DMS153 (cell line): ENCODE data around the gene MED22.
"Not testable (repeated sequence)": the region's sequence is repeated elsewhere in the genome, so short reads cannot be mapped to it uniquely, and the experiment has no call there.

ENCODE experiments used
- DNase-seq: peaks from one replicate; lab custom pipeline; 2025; lab: John Stamatoyannopoulos, UW

Gene MED22

DNA sequence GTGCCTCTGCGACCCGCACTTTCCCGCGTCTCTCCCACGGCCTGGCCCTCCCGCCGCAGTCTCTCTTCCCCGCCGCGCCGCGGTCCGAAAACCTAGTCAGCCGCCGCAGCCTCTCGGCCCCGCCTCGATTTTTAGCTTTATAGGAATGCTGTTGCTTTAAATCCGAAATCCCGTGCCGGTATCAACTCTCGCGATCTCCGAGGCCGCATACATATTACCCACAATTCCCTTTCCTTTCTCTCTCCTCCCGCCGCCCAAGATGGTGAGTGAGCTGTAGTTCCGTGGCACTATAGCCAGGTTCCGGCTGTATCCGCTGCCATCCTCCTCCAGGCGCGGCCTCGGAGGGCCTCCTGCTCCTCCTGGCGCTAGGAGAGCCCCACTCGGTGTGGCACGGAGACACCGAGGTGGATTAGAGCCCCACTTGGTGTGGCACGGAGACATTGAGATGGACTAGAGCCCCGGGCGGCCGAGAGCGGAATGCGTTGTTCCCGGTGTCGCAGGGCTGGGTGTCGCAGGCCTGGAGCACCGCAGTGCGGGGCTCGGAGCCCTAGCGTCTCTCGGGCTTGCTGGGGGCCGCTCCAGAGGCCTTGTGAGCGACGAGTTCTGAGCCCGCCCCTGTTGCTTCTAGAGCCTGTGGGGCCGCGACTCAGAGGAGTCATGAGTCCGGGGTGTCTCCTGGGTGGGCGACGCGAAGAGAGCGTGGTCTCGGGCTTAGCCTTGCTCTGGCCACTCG lies at the start of gene MED22, which contains the start of gene RPL7A:
Gene MED22, minus strand, starts transcription at position 147 of the 733 bp plus-strand sequence. CDS start 1,469 bp downstream, outside the sequence.
Gene RPL7A, plus strand, starts transcription at position 234 of the 733 bp plus-strand sequence. Its CDS starts 26 bp downstream, at position 260.
- peak; percentile 91 for DNase-seq

DNA sequence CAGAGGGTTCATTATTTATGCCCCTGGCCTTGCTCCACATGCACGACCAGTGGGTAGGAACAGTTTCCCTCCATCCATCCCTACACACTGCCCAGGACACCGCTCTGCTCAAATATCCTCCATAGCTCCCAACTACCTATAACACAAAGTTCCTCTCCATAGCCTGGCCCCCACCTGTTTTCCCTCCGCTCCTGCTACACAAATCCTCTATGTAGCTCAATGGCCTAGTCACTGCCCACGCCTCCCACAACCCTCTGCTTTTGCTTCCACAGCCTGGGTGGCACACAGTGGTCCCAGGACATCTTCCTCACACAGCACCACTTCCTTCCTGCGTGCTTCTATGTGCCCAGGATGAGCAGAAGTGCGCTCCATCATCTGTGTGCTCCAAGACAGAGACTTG lies 49.4 kb upstream of the MED22 start:
- no peak for DNase-seq

DNA sequence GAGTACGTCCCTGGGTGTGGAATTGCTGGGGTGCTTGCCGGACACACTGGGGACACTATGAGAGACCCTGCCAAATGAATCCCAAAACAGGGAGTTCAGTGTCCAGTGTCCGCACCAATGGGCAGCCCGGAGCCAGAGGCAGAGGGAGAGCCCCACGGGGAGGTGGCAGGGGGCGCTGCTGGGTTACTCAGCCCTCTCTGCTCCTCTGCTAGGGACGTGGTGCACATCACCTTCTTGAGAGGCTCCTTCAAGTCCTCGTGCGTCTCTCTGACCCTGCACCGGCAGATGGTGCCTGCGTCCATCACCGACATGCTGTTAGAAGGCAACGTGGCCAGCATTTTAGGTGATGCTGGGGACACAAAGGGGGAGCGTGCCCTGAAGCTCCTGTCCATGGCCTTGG lies 49.0 kb upstream of the MED22 start:
- DNase-seq = no peak

DNA sequence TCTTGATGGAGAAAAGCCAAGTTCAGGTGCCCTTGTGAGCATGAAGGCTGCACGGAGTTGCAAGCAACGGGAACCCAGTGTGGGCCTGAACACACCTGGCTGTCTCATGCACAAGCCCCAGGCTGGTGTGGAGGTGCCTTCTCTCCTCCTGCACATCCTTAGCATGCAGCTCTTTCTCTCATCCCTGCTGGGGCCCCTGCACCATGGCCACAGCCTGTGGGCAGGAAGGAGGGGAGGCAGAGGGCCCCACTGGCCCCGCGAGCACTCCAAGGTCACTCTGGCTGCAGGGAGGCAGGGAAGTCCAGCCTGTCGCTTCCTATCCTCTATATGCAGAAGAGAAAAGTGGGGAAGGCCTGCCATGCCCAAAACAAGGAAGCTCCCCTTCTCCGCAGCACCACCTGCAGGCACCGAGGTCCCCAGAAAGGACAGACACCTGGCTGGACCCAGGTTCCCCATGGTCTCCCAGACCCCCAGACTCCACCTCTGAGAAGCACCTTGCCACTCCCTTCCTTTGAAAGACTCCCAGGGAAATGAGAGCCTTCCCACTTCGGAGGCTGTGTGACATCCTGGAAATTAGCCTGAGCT lies 46.8 kb upstream of the MED22 start:
- no peak for DNase-seq

DNA sequence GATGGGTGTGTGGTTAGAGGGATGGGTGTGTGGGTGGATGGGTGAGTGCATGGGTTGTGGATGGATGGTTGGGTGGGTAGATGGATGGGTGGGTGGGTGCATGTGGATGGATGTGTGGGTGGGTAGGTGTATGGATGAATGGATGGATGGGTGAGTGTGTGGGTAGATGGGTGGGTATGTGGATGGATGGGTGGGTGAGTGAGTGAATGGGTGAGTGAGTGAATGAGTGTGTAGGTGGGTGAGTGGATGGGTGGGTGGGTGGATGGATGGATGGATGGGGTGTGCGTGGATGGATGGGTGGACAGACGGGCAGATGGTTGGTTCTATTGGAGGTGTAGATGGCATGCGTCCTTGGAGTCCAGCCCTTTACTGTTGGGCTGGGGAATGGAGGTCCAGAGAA lies 45.5 kb upstream of the MED22 start:
- DNase-seq = no peak

DNA sequence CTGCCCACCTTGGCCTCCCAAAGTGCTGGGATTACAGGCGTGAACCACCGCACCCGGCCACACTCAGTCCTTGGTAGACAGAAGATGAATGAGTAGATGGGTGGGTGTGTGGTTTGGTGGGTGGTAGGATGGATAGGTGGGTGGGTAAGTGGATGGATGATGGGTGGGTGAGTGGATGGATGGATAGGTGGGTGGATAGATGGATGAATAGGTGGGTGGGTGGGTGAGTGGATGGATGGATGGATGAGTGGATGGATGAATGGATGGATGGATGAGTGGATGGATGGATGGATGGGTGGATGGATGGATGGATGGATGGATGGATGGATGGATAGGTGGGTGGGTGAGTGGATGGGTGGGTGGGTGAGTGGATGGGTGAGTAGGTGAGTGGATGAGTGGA lies 44.4 kb upstream of the MED22 start:
- DNase-seq = not testable (repeated sequence)

DNA sequence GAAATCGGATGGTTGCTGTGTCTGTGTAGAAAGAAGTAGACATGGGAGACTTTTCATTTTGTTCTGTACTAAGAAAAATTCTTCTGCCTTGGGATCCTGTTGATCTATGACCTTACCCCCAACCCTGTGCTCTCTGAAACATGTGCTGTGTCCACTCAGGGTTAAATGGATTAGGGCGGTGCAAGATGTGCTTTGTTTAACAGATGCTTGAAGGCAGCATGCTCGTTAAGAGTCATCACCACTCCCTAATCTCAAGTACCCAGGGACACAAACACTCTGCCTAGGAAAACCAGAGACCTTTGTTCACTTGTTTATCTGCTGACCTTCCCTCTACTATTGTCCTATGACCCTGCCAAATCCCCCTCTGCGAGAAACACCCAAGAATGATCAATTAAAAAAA lies 43.5 kb upstream of the MED22 start:
- DNase-seq = not testable (repeated sequence)

DNA sequence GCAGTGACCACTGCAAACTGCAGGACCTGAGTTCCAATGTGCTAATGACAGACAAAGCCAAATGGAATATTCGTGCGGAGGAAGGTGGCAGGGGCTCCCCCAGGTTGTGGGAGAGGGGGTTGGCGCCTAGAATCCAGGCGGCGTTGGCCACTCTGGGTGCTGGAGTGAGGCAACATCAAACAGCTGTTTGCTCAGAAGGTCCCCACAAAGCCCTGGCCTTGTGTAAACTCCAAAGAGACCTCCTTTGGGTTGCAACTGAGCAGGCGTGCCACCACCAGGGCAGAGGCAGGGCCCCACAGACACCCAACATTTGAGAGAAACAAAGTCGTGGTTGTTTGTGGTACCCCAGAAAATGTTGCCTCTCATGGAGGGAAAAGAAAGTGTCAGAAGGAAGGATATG lies 42.8 kb upstream of the MED22 start:
- no peak for DNase-seq

DNA sequence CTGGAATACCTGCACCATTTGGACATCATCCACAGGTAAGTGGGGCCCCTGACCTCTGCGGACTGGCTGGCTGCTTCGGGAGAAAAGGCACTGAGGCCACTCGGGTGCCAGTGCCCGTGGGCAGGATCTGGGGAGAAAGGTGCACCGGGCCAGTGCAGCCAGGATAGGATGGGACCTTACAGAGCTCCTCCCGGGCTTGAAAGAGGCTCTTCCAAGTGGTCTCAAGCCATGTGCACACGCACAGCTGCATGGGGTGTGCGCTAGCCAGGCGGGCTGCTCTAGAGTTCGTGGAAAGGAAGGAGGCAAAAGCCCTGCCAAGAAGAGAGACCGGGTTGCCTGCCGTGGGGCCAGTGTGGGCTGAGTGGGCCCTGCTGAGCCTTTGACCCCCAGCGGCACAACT lies 41.6 kb upstream of the MED22 start:
- no peak for DNase-seq

DNA sequence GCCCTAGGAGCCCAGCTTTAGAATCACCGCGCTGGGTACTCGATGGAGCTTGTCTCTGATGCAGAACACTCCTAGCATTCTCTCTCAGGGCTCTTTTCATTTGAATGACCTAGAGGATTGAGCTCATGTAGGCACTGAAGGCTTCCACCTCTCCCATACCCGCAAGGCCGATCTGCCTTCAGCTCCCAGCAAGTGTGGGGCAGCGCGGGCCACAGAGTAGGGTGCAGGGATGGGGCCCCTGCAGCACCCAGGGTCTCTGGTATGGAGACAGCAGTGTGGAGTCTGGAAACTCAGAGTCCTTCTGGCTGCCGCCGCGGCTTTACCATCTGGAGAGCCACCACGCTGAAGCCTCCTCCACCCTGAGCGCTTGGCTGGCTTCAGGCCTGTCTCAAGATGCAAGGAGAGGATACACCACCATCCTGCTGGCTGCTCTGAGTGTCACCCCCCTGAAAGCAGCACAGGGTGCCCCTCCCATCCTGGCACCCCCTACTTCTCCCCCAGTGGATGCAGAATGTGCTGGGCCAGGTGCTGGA lies 41.2 kb upstream of the MED22 start:
- no peak for DNase-seq

DNA sequence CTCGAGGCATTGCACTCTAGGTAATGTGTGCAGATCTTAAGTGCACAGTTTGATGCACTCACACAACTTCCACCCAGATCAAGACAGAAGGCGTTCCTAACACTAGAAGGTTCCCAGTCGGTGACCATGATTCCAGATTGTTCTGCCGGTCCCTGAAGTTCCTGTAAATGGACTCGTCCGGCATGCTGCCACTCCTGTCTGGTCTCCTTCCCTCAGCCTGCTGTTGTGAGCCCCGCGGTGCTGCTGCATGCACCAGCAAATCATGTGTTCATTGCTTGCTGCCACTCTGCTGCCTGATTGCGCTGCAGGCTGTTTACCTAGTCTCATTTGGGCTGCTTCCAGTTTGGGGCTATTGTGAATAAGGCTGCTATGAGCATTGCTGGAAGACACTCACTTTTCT lies 39.7 kb upstream of the MED22 start:
- peak; percentile 62 for DNase-seq

DNA sequence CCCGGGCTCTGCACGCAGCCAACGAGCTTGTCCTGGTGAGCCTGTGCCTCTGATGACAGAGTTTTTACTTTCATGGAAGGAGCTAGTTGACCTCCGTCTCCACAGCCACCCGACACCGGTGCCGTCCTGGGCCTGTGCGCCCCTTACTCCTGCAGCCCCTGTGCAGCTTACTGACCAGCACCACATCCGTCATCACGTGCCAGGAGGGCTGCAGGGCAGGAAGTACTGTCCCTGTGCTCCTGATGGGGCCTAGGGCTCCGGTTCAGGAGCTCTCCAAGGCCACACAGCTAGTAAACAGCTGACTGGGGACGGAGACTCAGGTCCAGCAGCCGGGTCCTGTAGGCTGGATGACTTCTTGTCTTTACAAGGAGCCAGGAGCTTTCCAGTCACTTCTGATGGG lies 38.4 kb upstream of the MED22 start:
- no peak for DNase-seq

DNA sequence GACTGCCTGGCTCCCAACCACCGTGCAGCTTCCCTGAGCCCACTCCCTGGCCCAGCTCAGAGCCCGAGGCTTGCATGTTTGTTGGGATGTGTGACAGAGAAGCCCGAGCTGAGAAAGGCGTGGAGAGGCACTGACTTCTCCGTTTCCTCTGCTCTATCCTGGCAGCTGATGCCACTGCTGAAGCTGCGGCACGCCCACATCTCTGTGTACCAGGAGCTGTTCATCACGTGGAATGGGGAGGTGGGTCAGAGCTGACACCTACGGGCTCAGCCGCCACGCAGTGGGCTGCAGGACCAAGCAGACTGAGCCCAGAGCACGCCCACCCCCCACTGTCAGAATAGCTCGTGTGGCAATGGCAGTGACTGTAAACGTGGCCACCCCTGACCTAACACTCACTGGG lies 37.5 kb upstream of the MED22 start:
- DNase-seq = no peak

DNA sequence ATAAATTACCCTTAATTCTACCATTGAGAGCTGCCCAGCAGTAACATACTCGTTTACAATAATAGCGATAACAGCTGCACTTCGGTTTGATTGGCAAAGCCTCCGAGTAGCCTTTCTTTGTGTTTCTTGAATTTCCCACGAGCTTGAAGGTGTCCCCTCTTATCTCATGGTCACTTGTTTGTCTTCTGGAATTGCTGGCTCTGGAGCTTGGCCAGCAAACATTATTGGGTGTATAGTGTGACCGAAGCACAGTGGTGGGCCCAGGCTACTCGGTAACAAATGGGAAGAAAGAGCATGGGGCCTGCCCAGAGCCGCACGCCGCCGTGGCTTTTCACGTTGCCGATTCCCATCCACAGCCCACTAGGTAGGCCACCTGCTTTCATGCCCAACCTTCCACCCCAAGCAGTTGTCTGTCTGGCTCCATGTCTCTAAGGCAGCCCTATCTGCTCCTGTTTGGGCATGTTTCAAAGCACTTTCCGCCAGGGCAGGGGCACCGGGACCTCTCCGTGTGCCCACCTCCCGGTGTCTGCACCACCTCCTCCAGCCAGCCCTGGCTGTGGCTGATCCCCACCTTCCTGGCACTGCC lies 36.9 kb upstream of the MED22 start:
- no peak for DNase-seq

DNA sequence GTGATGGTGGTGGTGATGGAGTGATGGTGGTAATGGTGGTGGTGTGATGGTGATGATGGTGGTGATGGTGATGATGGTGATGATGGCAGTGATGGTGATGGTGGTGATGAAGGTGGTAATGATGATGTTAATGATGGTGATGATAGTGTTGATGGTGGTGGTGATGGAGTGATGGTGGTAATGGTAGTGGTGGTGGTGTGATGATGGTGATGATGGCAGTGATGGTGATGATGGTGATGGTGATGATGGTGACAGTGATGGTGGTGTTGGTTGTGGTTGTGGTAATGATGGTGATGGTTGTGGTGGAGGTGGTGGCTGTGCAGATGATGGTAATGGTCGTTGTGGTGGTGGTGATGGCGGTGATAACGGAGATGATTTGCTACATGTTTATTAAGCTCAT lies 35.5 kb upstream of the MED22 start:
- no peak for DNase-seq

DNA sequence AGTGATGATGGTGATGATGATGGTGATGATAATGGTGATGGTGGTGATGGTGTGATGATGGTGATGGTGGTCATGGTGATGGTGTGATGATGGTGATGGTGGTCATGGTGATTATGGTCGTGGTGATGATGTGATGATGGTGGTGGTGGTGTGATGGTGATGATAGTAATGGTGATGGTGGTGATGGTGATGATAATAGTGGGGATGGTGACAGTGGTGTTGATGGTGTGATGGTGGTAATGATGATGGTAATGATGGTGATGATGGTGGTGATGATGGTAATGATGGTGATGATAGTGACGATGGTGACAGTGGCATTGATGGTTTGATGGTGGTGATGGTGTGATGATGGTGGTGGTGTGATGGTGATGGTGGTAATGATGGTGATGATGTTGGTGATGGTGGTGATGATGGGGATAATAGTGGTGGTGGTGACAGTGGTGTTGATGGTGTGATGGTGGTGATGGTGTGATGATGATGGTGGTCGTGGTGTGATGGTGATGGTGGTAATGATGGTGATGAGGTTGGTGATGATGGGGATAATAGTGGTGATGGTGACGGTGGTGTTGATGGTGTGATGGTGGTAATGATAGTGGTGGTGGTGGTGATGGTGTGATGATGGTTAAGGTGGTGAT lies 34.7 kb upstream of the MED22 start:
- DNase-seq = no peak

DNA sequence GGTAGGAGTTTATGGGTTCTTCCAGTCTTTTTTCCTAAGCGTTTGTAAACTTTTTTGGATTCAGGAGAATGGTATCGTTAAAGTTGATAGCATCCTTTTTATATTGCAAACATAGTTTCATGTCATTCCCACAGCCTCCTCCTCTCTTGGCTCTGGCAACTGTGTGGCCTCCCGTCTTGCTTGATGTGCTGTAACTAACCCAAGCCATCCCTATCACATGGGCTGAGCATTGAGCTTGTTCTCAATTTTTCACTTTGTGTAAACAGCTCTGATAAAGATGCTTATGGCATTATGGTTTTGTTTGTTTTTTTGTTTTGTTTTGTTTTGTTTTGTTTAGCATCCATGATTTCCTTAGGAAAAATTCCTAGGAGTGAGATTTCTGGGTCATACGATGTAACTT lies 32.8 kb upstream of the MED22 start:
- DNase-seq = no peak

DNA sequence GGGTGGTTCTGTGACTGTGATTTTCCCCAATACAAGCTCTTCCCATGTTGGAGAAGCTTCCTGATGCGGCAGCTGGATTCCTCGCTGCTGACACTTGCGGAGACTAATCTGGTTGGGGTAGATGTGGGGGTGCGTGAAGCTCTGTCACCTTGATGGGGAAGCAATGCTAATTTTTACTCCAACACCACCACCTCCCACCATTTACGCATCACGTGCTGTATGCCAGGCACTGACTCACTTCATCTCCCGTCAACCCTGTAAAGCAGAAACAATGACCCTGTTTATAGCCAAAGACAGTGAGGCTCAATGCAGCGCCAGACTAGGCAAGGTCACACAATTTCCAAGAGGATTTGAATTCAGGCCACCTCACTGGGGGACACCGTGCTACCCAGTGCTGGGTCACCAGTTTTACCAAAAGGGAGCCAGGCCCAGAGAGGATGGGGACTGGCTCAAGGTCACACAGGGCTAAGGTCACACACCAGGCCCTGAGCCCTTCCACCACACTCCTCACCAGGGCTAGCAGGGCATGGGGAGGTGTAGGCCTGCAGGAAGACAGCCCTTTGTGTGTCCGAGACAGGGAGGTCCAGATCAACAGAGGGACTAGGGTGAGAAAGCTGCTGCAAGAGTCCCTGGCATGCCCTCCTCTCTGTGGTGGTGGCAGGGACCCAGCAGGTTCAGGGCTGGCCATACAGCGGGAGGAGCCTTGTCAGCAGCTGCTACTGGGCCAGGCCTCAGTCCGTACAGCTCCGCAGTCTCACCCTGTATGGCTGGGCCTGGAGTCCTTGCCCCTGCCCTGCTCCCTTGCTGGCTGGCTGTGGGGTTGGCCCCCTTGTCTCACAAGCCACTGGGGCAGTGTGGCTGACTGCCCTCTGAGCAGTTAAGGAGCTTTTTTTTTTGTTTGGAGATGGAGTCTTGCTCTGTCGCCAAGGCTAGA lies 31.5 kb upstream of the MED22 start:
- no peak for DNase-seq

DNA sequence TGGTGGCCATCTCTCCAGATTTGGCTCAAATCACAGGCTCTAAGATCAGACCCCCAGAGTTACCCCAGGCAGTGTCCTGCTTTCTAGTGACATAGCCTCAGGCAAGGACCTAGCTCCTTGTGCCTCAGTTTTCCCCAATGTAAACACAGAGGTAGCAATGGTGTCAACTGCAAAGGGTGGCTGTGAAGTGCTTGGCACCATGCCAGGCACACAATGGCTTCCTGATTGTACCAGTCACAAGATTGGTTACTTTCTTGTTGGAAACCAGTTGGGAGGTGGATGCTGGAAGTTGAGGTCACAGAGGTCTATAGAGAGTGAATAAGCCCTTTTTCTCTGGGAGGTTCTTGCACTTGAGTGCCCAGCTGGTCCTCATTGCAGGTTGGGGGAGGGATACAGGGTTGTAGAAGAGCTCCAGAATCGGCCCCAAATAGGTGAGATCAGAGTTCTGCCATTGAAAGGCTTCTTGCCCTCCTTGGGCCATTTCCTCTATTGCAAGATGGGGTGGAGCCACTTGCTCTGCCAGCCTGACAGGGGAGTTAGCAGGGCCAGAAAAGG lies 30.6 kb upstream of the MED22 start:
- DNase-seq = no peak

DNA sequence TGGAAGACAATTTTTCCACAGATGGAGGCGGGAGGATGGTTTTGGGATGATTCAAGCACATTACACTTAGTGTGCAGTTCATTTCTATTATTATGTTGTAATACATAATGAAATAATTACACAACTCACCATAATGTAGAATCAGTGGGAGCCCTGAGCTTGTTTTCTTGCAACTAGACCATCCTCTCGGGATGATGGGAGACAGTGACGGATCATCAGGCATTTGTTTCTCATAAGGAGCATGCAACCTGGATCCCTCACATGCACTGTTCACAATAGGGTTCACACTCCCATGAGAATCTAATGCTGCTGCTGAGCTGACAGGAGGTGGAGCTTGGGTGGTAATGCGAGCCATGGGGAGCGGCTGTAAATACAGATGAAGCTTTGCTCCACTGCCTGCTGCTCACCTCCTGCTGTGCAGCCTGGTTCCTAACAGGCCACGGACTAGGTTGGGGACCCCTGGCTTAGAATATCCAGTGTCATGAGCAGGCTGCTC lies 29.8 kb upstream of the MED22 start:
- peak; percentile 13 for DNase-seq

DNA sequence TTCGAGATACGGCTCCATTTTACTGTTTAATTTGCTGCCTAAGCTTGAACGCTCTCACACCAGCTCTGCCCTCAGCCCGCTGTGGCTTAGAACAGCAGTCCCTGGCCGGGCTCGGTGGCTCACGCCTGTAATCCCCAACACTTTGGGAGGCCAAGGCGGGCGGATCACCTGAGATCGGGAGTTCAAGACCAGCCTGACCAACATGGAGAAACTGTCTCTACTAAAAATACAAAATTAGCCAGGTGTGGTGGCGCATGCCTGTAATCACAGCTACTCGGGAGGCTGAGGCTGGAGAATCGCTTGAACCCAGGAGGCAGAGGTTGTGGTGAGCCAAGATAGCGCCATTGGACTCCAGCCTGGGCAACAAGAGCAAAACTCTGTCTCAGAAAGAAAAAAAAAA lies 29.3 kb upstream of the MED22 start:
- not testable (repeated sequence) for DNase-seq
